Caco-2 (cell line): ENCODE measurements around the gene STARD10. TPM values are rescaled to one million over a fixed set of nuclear protein-coding genes. Genes with fewer than 3 reads are reported as not detected.

Source experiments
- BruUV-seq: library from RNA; stranded (reverse); fragments of 400-500 nt; replicated peaks from 2 replicates; lab custom pipeline; 2021; lab: Mats Ljungman, UMichigan
- CTCF ChIA-PET: fragments of 300-600 bp; sonication (Branson Sonifier 250); formaldehyde crosslinking; loops from one replicate; lab custom pipeline; 2022; ENCODE audit warnings: antibody characterized with exemption; lab: Charles Lee
- POLR2A ChIA-PET: fragments of 300-600 bp; sonication (Branson Sonifier 250); formaldehyde crosslinking; loops from one replicate; lab custom pipeline; 2022; ENCODE audit warnings: antibody characterized with exemption; lab: Charles Lee
- DNase-seq, 2 experiments: peaks; one replicate each; pipeline versions ENCODE4 v3.0.0 to v3.0.0-alpha.2; 2020 to 2022
- H3K27me3 ChIP-seq: replicated peaks from 2 replicates; pipeline ENCODE4 v1.6.0; 2011; ENCODE audit warnings: low read length; ENCODE audit not compliant: control insufficient read depth, insufficient read depth
- H3K36me3 ChIP-seq: 2 replicates; pipeline ENCODE4 v1.5.1; 2011; ENCODE audit warnings: low read length; ENCODE audit not compliant: control insufficient read depth, insufficient read depth
- H3K4me1 ChIP-seq: fragments of 250-450 bp; sonication (Bioruptor Pico); 2 replicates; pipeline ENCODE4 v1.5.1; 2020; ENCODE audit warnings: mild to moderate bottlenecking
- H3K4me3 ChIP-seq: 2 replicates; pipeline ENCODE4 v1.5.1; 2011; ENCODE audit warnings: low read depth, mild to moderate bottlenecking, control low read depth, low read length
- H3K9me3 ChIP-seq: fragments of 250-450 bp; sonication (Bioruptor Pico); 2 replicates; pipeline ENCODE4 v1.5.1; 2020; ENCODE audit warnings: mild to moderate bottlenecking, moderate library complexity
- H3K27ac Mint-ChIP-seq: one replicate; pipeline ENCODE4 v1.8.0; 2022; ENCODE audit warnings: mixed read lengths; ENCODE audit not compliant: unreplicated experiment
- H3K27me3 Mint-ChIP-seq: one replicate; pipeline ENCODE4 v1.8.0; 2022; ENCODE audit warnings: mixed read lengths; ENCODE audit not compliant: insufficient read depth, unreplicated experiment
- H3K36me3 Mint-ChIP-seq: one replicate; pipeline ENCODE4 v1.8.0; 2022; ENCODE audit warnings: mild to moderate bottlenecking, mixed read lengths; ENCODE audit not compliant: insufficient read depth, unreplicated experiment
- H3K4me1 Mint-ChIP-seq: one replicate; pipeline ENCODE4 v1.8.0; 2022; ENCODE audit warnings: low read depth, mixed read lengths; ENCODE audit not compliant: unreplicated experiment
- H3K4me3 Mint-ChIP-seq: one replicate; pipeline ENCODE4 v1.8.0; 2022; ENCODE audit warnings: mild to moderate bottlenecking, moderate library complexity, mixed read lengths; ENCODE audit not compliant: unreplicated experiment
- H3K9me3 Mint-ChIP-seq: one replicate; pipeline ENCODE4 v1.8.0; 2022; ENCODE audit warnings: mixed read lengths; ENCODE audit not compliant: unreplicated experiment
- intact Hi-C: fragments of 100-400 bp; cut with micrococcal nuclease; formaldehyde crosslinking; loops from one replicate; pipeline ENCODE4 v1.10.0; 2022; ENCODE audit not compliant: unreplicated experiment
- total RNA-seq: library from RNA; stranded (reverse); gene quantifications from 2 replicates; pipeline ENCODE4 v1.2.3, GENCODE V29; 2022
- TF ChIP-seq, protein P1 (sequence below), 2 experiments: fragments of 200-600 bp in 1 of 2; IDR thresholded peaks; 1 replicate in 1 of 2; 2 replicates in 1 of 2; pipeline versions ENCODE4 v1.5.1 to v1.8.0; 2011 to 2022; ENCODE audit warnings: antibody characterized with exemption in 1 of 2, control low read depth in 1 of 2, inconsistent platforms in 1 of 2, low read depth in 1 of 2, low read length in 1 of 2, mild to moderate bottlenecking in 1 of 2, moderate library complexity in 1 of 2; ENCODE audit not compliant: insufficient read depth in 1 of 2, severe bottlenecking in 1 of 2, unreplicated experiment in 1 of 2

Gene STARD10
- total RNA-seq, 1 experiment from 2014 or later, result 492 TPM

DNA sequence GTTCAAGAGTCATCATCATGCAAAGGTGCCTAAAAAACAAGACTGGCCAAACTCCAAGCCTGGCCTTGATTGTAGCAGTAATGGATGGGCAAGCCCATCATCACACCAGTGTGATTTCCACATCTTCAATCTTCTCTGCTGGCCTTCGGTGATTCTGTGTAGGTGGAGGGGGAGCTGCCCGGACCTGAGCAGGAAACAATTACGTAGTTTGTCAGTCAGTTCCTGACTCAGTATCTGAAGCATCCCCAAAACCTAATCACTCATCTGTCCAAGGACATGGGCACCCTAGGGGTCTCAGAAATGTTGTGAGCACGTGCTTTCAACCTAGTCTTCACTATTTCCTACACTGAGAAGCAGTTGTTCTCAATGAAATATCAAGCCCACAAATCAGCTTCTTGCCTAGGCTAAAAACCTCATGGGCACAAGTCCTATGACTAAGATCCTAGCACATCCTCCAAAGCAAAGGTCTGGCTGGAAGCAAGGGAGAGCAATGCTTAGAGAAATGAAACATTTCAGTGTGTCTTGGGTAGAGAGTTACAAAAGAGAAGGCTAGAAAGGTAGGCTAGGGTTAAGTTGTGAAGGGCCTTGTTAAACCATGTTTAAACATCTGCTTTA is 45.0 kb upstream of the STARD10 start:
- peaks cover 6% of the 10 kb centered on the region for H3K36me3 Mint-ChIP-seq
- Histone ChIP-seq H3K4me3 (no peak overlapping the region), H3K27me3 (no peaks in the 10 kb centered on the region), H3K36me3 (no peaks in the 10 kb centered on the region), H3K9me3 (no peaks in the 10 kb centered on the region), H3K4me1 (peaks cover 10% of the 10 kb centered on the region)
- intact Hi-C loops, result no loop called here
- no peaks in the 10 kb centered on the region for H3K9me3 Mint-ChIP-seq
- TF ChIP-seq, protein P1, sequence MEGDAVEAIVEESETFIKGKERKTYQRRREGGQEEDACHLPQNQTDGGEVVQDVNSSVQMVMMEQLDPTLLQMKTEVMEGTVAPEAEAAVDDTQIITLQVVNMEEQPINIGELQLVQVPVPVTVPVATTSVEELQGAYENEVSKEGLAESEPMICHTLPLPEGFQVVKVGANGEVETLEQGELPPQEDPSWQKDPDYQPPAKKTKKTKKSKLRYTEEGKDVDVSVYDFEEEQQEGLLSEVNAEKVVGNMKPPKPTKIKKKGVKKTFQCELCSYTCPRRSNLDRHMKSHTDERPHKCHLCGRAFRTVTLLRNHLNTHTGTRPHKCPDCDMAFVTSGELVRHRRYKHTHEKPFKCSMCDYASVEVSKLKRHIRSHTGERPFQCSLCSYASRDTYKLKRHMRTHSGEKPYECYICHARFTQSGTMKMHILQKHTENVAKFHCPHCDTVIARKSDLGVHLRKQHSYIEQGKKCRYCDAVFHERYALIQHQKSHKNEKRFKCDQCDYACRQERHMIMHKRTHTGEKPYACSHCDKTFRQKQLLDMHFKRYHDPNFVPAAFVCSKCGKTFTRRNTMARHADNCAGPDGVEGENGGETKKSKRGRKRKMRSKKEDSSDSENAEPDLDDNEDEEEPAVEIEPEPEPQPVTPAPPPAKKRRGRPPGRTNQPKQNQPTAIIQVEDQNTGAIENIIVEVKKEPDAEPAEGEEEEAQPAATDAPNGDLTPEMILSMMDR (IDR thresholded peaks at IDR 0.05; ENCODE audit: insufficient read depth in 1 of 2, low read depth in 1 of 2, low read length in 1 of 2, severe bottlenecking in 1 of 2, unreplicated experiment in 1 of 2), result no peak
- CTCF ChIA-PET, result no interaction called here
- DNase-seq, result no peak
- no peaks in the 10 kb centered on the region for H3K27me3 Mint-ChIP-seq
- H3K4me3 Mint-ChIP-seq, result no peak overlapping the region
- no peak overlapping the region for H3K27ac Mint-ChIP-seq
- POLR2A ChIA-PET, result no interaction called here
- no TSS peak for BruUV-seq
- H3K4me1 Mint-ChIP-seq, result peaks cover 15% of the 10 kb centered on the region

DNA sequence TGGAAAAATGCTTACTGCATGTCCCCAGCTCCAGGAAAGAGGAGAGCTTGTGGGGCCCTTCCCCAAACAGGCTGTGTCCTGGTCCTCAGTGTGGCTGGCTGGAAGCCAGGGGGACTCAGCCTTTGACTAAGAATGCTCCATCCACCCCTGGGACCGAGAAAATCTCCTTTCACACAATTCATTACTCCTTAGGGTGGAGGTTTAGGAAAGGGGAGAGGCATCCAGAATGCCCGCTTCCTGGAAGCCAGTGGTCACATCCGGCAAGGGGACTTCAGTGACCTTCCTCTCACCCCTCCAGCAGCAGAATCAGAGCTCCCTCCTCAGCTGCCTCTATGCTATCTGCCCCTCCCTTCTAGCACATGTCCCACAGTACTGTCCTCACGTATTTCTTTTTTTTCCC is 42.3 kb upstream of the STARD10 start:
- ChIA-PET POLR2A (no interaction called here), CTCF (interaction anchor here (0.7 to 0.8 kb wide), 2 partner anchors 364 to 400 kb away, joined by 3 to 6 read pairs; no protein-coding TSS in a partner anchor)
- Histone ChIP-seq H3K4me1 (peaks cover 10% of the 10 kb centered on the region), H3K9me3 (no peaks in the 10 kb centered on the region), H3K4me3 (no peak overlapping the region), H3K36me3 (no peaks in the 10 kb centered on the region), H3K27me3 (no peaks in the 10 kb centered on the region)
- BruUV-seq, result no TSS peak
- H3K4me3 Mint-ChIP-seq, result no peak overlapping the region
- no peaks in the 10 kb centered on the region for H3K27me3 Mint-ChIP-seq
- TF ChIP-seq, protein P1 (IDR thresholded peaks at IDR 0.05; ENCODE audit: insufficient read depth in 1 of 2, low read depth in 1 of 2, low read length in 1 of 2, severe bottlenecking in 1 of 2, unreplicated experiment in 1 of 2), result no peak
- no peak for DNase-seq
- no peaks in the 10 kb centered on the region for H3K9me3 Mint-ChIP-seq
- intact Hi-C loops, result no loop called here
- peaks cover 16% of the 10 kb centered on the region for H3K4me1 Mint-ChIP-seq
- H3K36me3 Mint-ChIP-seq, result peaks cover 11% of the 10 kb centered on the region
- H3K27ac Mint-ChIP-seq, result no peak overlapping the region

DNA sequence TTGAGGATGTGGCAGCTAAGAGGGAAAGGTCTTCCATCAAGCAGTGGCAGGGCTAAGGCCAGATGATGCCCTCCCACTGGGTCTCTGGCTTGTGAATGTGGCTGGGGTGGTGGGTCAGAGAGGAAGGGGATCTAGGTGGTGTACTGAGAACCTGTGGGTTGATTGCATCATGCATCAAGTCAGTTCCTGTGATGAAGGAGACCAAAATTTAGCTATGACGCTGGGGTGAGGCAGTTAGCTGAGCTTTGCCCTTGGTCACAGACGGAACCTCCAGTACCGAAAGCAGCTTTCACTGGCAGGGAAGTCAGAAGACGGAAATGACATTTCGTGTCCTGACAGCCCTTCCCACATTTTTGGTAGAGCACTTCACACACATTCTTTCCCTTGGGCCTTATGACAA is 41.1 kb upstream of the STARD10 start:
- ChIA-PET CTCF (interaction anchor here (0.6 to 2.0 kb wide), 6 partner anchors 10 to 438 kb away, joined by 3 to 8 read pairs (median 3); no protein-coding TSS in a partner anchor), POLR2A (no interaction called here)
- TF ChIP-seq, protein P1 (IDR thresholded peaks at IDR 0.05; ENCODE audit: insufficient read depth in 1 of 2, low read depth in 1 of 2, low read length in 1 of 2, severe bottlenecking in 1 of 2, unreplicated experiment in 1 of 2), result no peak
- Histone ChIP-seq H3K4me1 (peaks cover 10% of the 10 kb centered on the region), H3K9me3 (no peaks in the 10 kb centered on the region), H3K36me3 (no peaks in the 10 kb centered on the region), H3K4me3 (no peak overlapping the region), H3K27me3 (no peaks in the 10 kb centered on the region)
- no peak overlapping the region for H3K4me3 Mint-ChIP-seq
- no peaks in the 10 kb centered on the region for H3K9me3 Mint-ChIP-seq
- no peak for DNase-seq
- H3K27me3 Mint-ChIP-seq, result no peaks in the 10 kb centered on the region
- no peak overlapping the region for H3K27ac Mint-ChIP-seq
- BruUV-seq, result no TSS peak
- H3K36me3 Mint-ChIP-seq, result peaks cover 11% of the 10 kb centered on the region
- intact Hi-C loops, result no loop called here
- peaks cover 16% of the 10 kb centered on the region for H3K4me1 Mint-ChIP-seq
